ENCODE measurements around the gene KRT32.
"Not testable (repeated sequence)": the region's sequence is repeated elsewhere in the genome, so short reads cannot be mapped to it uniquely, and the experiment has no call there.

The KRT32 gene

GRCh38 chr17:41424111-41424635, 43.0 kb downstream of the KRT32 start, which contains the start of gene KRT37:
Gene KRT37 (minus strand): TSS chr17:41424585. CDS start chr17:41424523, 62 bp downstream.
- DNase-seq: no peak

DNA sequence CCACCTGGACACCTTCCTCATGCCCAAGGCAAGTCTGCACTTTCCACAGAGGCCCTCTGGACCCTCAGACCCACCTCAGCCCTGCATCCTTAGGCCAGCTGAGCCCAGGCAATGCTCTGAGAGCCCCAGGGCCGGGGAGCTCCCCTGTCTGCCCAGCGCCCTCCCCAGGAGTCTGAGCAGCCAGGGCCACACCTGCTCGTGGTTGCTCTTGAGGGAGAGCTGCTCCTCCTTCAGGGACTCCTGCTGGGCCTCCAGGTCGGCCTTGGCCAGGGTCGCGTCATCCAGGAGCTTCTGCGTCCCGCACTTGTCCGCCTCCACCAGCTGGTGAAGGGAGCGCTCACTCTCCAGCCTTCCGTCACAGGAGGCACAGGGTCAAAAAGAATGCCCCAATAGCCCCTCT, 44.6 kb downstream of the KRT32 start:
- DNase-seq: not testable (repeated sequence)

GRCh38 chr17:41421617-41422016, 45.6 kb downstream of the KRT32 start:
- no peak for DNase-seq

GRCh38 chr17:41421116-41421515, 46.1 kb downstream of the KRT32 start:
- DNase-seq: no peak

GRCh38 chr17:41420134-41420533, 47.1 kb downstream of the KRT32 start:
- no peak for DNase-seq

DNA sequence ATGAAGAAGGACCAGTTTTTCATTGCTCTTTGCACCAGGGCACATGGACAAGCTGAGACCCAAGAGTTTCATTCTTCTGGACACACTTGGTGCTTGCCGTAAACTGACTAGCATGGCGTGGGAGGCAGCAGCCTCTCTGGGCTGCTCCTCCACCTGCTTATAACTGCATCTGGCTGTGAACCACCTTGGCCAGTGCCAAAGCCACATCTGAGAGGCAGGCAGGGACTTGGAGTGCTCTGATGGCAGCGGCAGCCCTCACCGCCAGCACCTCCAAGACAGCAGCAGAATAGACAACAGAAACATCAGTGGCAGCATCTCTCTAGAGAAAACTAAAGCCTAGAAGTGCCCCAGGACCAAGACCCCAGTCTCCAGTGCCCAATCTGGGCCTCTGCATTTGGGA, 47.5 kb downstream of the KRT32 start:
- DNase-seq: no peak

- no peak for DNase-seq
These were observed 48.9 kb downstream of the KRT32 start for GRCh38 chr17:41418116-41418860.

DNA sequence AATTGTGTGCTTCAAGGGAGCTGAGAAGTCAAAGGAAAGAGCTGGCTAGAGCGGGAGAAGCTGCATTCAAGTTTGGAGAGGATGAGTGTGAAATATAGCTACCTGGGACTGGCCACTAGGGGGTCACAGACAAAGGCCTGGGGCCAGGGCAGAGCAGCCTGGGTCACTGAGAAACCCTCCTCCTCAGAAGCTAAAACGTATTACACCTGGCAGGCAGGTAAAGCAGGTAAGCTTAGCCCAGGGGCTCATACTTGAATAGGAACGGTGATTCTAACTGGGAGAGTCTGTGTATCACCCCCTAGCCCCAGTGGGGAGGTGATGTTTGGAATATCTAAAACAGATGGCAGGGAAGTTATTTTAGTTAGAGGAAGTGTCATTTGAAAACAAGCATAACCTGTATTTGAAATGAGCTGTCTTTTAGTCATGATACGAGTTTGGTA, 49.6 kb downstream of the KRT32 start:
- no peak for DNase-seq

DNA sequence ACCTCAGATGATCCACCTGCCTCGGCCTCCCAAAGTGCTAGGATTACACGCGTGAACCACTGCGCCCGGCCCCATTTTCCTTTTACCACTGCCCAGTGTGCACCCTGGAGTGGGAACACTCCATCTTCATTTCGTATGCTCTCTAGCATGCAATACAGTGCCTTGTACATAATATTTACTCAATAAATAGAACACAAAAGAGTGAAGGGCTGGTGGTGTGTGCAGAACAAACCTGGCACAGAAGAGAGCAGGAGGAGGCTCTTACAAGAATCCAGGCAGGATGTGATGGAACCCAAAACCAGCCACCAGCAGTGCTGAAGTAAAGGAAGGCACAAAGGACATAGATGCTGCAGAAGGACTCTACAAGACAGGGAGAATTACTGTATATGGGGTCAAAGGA, 50.1 kb downstream of the KRT32 start:
- DNase-seq: no peak

- DNase-seq: no peak
These were observed 50.7 kb downstream of the KRT32 start for GRCh38 chr17:41416479-41416878.

GRCh38 chr17:41415833-41416335, 51.3 kb downstream of the KRT32 start:
- no peak for DNase-seq

DNA sequence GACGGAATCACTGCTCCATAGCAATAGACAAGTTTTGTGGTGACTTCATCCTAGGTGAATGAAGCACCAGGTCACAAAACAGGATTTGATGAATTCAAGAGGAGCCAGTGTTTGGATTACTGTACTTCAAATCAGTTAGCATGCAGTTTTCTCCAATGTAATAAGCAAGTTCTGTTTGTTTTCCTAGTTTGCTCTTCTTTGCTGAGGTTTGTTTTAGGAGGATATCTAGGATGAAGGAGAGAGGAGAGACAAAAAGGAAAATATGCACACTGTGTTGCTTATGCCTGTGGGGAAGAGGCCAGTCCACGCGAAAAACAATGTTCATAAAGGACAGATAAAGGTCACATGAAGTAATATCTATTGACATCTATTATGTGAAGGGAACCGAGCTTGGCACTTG, 51.8 kb downstream of the KRT32 start:
- DNase-seq: no peak

DNA sequence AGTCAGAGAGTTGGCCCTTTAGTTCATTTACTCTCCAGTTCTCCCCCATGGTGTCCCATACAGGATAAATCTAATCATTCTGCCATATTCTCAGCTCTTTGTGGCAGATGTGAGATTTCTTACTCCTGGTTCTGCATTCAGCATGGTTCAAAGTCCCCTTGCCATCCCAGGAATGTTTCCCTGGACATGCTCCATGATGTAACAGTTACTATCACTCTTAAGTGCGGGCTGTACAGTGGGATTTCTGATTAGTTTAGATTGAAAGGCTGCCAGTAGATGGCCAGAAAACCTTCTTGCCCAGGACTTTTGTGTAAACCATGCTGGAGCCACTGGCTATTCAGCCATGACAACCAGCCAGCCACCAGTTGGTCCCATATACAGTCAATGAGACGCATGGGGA, 53.2 kb downstream of the KRT32 start:
- no peak for DNase-seq

DNA sequence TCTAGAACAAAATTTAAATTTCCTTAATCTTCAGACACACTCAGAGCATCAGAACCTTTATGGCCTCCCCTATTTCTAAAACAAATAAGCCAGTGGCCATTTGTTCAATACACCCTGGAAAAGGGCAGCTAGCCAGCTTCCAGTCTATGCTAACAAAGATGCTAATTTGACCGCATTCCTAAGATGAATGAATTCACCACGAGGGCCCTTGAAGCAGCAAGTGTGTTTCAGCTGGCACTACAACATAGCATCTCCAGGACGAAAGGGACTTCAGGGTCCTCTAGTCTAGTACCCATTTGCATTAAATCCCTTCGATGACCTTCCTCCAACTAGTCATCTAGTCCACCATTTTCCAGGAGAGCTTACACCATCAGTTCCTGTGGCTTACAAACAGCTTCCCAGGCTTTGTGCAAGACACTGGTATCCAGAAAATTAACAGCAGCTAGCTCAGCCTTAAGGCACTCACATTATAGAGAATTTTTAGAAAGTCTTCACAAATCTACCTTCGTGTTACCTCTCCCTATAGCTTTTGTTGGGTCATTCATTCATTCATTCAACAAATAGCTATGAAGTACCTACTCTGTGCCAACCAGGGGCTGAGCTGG, 53.7 kb downstream of the KRT32 start:
- no peak for DNase-seq

GRCh38 chr17:41411072-41411840, 55.9 kb downstream of the KRT32 start:
- DNase-seq: no peak

Measured in NCI-H2107 (cell line).